HG03103 (cell line): Measurements from ENCODE around the gene CRMP1.
"Not testable (repeated sequence)": the region's sequence is repeated elsewhere in the genome, so short reads cannot be mapped to it uniquely, and the experiment has no call there.

Experiments
- ATAC-seq: cut with Tn5 transposase; IDR thresholded peaks from one replicate; pipeline ENCODE4 v1.9.1; 2021; ENCODE audit warnings: low read depth; ENCODE audit not compliant: unreplicated experiment

The CRMP1 gene

GRCh38 chr4:5826437-5827107 is 66.3 kb downstream of the CRMP1 start:
- ATAC-seq: no peak

DNA sequence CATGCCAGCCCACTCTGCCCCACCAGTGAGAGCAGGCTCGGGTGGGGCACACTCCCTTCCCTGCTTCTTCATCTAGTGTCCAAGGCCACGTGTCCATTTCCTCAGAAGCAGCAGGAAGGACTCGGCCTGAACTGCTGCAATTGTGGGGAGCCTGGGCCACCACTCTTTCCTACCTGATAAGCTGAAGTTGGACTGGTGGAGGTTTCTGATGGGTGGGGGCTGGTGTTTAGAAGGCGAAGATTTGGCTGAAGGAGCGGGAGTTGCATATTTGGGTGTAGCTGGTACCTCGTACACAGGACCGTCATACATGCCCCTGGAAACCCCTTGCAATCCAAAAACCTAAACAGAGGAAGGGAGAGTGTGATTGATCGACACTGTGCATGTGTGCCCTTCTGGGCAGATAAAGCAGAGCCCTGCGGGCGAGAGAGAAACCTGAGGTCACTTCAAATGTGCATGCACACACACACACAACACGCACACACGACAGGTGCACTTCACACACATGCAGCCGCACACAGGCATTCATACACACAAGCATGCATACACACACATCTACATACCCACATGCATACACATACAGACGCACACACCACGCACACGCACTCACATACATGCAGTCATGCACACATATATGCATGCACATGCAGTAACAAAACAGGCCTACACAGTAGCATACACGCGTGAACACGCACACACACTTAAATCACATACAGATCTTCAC is 67.4 kb downstream of the CRMP1 start:
- no peak for ATAC-seq

DNA sequence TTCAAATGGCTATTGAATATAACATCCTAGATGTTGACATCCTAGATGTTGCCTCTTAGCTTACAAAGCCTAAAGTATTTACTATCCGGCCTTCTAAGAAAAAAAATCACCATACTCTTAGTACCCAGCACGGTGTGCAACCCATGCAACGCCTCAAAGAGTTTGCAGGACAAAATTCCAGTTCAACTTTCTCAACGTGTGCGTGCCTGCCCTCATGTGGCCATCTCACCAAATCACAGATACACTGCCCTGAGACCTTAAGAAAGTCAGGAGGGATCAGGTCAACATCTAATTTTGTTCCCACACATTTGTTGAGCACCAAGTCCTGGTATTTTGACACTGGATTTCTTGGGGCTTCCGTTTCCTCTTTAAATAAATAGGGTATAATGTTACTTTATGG is 68.3 kb downstream of the CRMP1 start:
- no peak for ATAC-seq

DNA sequence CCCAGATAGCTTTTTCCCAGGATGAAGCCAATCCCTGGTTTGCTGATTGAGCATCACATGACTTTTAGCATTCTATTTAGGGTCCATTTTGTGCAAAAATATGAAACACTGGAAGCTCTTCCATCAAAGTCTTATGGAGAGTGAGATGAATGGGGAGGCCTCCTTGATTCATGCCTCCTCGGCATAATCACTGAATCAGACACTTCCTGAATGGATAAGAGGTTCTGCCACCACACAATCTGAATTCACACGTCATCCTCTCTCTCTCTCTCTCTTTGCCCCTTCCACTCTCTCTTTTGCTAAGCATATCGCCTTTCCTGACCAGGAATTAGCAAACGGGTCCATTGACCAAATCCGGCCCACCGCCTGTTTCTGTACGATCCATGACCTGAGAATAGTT is 68.7 kb downstream of the CRMP1 start:
- no peak for ATAC-seq

DNA sequence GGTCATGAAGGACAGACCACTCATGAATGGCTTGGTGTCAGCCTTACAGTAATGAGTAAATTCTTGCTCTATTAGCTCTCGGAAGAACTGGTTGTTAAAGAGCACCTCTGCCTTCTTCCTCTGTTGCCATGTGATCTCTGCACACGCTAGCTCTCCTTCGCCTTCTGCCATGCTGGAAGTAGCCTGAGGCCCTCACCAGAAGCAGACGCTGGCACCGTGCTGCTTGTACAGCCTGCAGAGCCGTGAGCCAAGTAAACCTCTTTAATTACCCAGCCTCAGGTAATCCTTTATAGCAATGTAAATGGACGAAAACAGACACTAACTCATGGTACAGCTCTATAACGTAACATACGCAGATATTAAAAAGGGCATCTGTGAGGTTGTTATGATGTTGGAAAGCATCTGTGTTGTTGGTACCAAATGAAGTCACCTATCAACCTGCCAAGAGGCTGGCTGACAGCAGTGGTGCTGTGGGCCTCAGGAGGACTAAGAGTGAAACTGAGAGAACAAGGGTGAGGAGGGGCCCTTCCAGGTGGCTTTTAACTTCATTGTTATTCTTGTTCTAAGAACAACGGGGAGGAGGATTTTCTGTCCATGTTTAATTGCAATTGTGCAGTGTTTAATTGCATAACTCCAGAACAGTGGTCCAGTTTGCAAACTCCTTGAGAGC is 69.2 kb downstream of the CRMP1 start:
- no peak for ATAC-seq

DNA sequence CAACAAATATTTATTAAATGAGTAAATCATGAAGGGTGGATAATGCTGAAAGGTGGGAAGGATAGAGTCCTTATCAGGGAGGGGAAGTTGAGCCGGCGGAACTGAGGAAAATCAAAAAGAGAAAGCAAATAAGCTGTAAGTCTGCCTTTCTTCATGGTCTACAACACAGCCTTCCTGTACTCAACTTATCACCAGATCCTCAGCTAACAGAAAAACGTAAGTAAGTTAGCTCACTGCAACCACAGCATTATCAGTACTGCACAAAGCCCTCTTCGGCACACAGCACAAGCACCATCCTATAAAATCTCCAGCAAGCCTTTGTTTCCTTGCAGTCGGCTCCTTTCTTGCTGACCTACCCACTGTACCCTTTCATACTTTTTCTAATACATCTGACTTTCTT is 70.3 kb downstream of the CRMP1 start:
- no peak for ATAC-seq

GRCh38 chr4:5821665-5822358 is 71.1 kb downstream of the CRMP1 start:
- ATAC-seq: no peak

DNA sequence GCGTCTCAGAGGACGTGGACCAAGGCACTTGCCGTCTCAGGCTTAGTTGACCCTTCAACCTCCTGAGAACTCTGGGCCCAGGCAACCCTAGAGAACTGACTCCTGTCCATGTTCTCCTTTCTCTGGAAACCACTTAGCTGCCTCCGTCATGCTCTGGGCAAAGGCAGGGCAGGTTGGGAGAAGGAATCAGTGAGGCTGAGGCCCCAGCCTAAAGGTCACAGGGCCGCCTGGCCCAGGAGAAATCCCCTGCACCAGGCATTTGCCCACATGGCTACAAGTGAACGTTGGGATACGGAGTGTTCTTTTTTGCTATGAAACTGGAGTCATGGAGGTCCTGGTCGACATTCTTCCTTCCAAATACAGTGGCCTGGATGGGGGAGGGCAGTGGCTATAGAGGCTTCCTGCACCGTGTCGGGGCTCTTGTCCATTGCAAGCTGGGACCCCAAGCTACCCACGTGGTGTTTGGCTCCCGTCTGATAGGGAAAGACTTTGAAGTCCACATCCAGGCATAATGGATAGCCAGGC is 76.0 kb downstream of the CRMP1 start:
- ATAC-seq: no peak

GRCh38 chr4:5816101-5816500 is 76.8 kb downstream of the CRMP1 start:
- no peak for ATAC-seq

- ATAC-seq: no peak
Measured at GRCh38 chr4:5815641-5816040, 77.2 kb downstream of the CRMP1 start.

DNA sequence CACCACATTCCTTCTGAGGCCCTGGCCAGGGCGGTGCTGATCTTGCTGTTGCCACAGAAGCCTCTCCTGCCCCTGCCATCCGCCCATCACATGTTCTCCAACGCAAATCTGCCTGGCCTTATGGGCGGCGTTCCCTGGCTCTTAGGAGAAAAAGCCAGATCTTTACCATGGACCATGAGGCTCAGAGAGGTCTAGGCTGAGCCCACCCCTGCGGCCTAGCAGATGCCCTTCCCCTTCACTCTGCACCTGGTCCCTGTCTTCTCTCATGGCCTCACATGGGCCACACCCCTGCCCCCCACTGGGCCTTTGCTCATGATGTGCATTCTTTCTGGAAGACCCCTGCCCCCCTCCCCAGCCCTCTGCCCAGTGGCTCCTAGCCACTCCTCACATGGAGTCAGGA is 78.5 kb downstream of the CRMP1 start:
- no peak for ATAC-seq

GRCh38 chr4:5813882-5814255 is 79.0 kb downstream of the CRMP1 start:
- no peak for ATAC-seq

DNA sequence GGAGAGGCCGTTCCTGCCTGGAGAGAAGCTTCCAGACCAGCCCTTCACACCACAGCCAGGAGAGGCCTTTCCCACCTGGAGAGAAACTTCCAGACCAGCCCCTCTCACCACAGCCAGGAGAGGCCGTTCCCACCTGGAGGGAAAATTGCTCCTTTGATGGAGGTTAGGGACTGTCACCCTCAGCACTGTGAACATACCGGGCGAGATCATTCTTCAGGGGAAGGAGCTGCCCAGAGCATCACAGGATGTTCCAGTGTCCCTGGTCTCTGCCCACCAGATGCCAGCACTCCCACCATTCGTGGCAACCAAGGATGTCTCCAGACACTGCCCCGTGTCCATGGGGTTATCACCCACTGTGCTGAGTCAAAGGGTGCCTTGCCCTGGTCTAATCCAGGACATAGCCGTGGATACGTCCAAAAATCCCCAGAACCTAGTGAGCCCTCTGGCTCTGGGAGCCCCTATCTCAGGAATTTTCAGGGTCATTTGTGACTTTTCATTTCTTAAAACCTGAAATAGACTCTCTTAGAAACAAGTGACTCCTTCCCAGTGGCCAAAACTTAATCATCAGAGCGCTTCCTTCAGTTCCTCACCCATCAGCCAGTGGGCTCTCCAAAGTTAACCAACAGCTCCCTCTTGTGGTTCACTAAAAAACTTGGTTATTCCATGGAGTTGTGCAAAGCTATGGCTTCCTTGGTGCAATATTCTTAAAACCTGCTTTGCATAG is 80.2 kb downstream of the CRMP1 start:
- peak; percentile 73 for ATAC-seq

- not testable (repeated sequence) for ATAC-seq
Measured at GRCh38 chr4:5812057-5812456, 80.8 kb downstream of the CRMP1 start.

GRCh38 chr4:5810770-5811430 is 82.0 kb downstream of the CRMP1 start:
- no peak for ATAC-seq

DNA sequence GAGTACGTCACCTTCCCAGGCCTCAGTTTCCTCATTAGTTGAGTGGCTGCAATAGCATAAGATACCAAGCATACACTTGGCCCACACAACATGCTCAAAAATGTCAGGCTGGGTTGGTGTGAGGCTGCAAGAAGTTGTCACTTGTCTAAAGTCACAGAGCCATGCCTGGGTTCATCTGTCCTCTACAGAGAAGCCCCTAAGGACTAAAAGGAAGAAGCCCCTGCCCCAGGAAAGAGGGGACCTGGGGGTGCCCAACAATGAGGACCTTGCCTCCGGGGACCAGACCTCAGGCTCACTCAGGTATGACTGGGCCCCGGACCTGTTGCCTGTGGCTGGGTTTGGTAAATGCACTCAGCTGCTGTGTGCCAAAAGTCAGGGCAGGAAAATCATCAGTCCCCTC is 82.7 kb downstream of the CRMP1 start:
- ATAC-seq: no peak

- ATAC-seq: no peak
Measured at GRCh38 chr4:5809216-5809776, 83.6 kb downstream of the CRMP1 start.

GRCh38 chr4:5808081-5808741 is 84.7 kb downstream of the CRMP1 start:
- ATAC-seq: no peak

- no peak for ATAC-seq
Measured at GRCh38 chr4:5805270-5805669, 87.6 kb downstream of the CRMP1 start.
